GM23248 (cell line): ENCODE data around the gene ESCO1. TPM values are rescaled to one million over a fixed set of nuclear protein-coding genes. Genes with fewer than 3 reads are reported as not detected.

Source experiments
- DNase-seq: peaks from one replicate; pipeline ENCODE4 v3.0.0-alpha.2; 2015
- H2AFZ ChIP-seq: fragments of 200-600 bp; sonication (generic); 2 replicates; pipeline ENCODE4 v1.6.1; 2016; ENCODE audit warnings: antibody characterized with exemption
- H3F3A ChIP-seq: fragments of 200-600 bp; sonication (generic); 2 replicates; pipeline ENCODE4 v1.6.1; 2016; ENCODE audit warnings: mild to moderate bottlenecking, antibody characterized with exemption, mixed run types; ENCODE audit not compliant: insufficient read depth
- H3K27ac ChIP-seq: fragments of 200-600 bp; sonication (generic); 2 replicates; pipeline ENCODE4 v1.5.1; 2016; ENCODE audit warnings: mild to moderate bottlenecking
- H3K27me3 ChIP-seq: fragments of 200-600 bp; sonication (generic); replicated peaks from 2 replicates; pipeline ENCODE4 v1.6.1; 2016; ENCODE audit warnings: mild to moderate bottlenecking; ENCODE audit not compliant: insufficient read depth
- H3K36me3 ChIP-seq: fragments of 200-600 bp; sonication (generic); 2 replicates; pipeline ENCODE4 v1.6.1; 2016; ENCODE audit warnings: low read depth, mild to moderate bottlenecking
- H3K4me1 ChIP-seq: fragments of 200-600 bp; sonication (generic); 2 replicates; pipeline ENCODE4 v1.6.1; 2016; ENCODE audit warnings: mild to moderate bottlenecking; ENCODE audit not compliant: insufficient read depth
- H3K4me2 ChIP-seq: fragments of 200-600 bp; sonication (generic); one replicate; pipeline ENCODE4 v1.6.1; 2016; ENCODE audit warnings: mild to moderate bottlenecking; ENCODE audit not compliant: unreplicated experiment
- H3K4me3 ChIP-seq: fragments of 200-600 bp; sonication (generic); 2 replicates; pipeline ENCODE4 v1.5.1; 2016; ENCODE audit warnings: mild to moderate bottlenecking
- H3K79me2 ChIP-seq: fragments of 200-600 bp; sonication (generic); 2 replicates; pipeline ENCODE4 v1.6.1; 2016; ENCODE audit warnings: mild to moderate bottlenecking; ENCODE audit not compliant: insufficient read depth
- H3K9ac ChIP-seq: fragments of 200-600 bp; sonication (generic); 2 replicates; pipeline ENCODE4 v1.6.1; 2016; ENCODE audit warnings: mild to moderate bottlenecking
- H3K9me2 ChIP-seq: fragments of 200-600 bp; sonication (generic); 2 replicates; pipeline ENCODE4 v1.6.1; 2016; ENCODE audit warnings: mixed run types, mild to moderate bottlenecking, moderate library complexity; ENCODE audit not compliant: insufficient read depth
- H3K9me3 ChIP-seq: fragments of 200-600 bp; sonication (generic); one replicate; pipeline ENCODE4 v1.6.1; 2017; ENCODE audit warnings: low read depth
- H4K20me1 ChIP-seq: fragments of 200-600 bp; sonication (generic); 2 replicates; pipeline ENCODE4 v1.6.0; 2016; ENCODE audit not compliant: insufficient read depth
- EZH2 ChIP-seq: fragments of 200-600 bp; sonication (generic); IDR thresholded peaks from 2 replicates; pipeline ENCODE4 v1.6.1; 2018; ENCODE audit warnings: antibody characterized with exemption, mild to moderate bottlenecking; ENCODE audit not compliant: insufficient read depth, poor library complexity, severe bottlenecking
- EZH2phosphoT487 ChIP-seq: fragments of 200-600 bp; sonication (generic); IDR thresholded peaks from 2 replicates; pipeline ENCODE4 v1.6.1; 2018; ENCODE audit warnings: antibody characterized with exemption, moderate library complexity, mild to moderate bottlenecking, low read depth; ENCODE audit not compliant: insufficient read depth
- WGBS, 2 experiments: methylation state at CpG; one replicate each; pipeline ENCODE4 v1.1.6; 2015 to 2017; ENCODE audit warnings: low lambda C conversion rate in 2 of 2, low coverage in 1 of 2; ENCODE audit errors: missing lambda C conversion rate in 2 of 2; 5-methylcytosine and 5-hydroxymethylcytosine counted together
- in situ Hi-C: fragments of 300-500 bp; cut with MboI; formaldehyde crosslinking; loops from 2 replicates; pipeline ENCODE4 v1.15.0; 2020
- polyA plus RNA-seq: library from polyadenylated mRNA; unstranded; fragments of >200 nt; fragmentation: Nextera tagmentation; extraction: Ambion mirVana; gene quantifications from 2 replicates; pipeline ENCODE4 v1.2.1, GENCODE V29; 2016
- total RNA-seq: library from RNA; depleted of rRNA; stranded (reverse); fragments of >200 nt; shearing (Covaris generic); gene quantifications from 2 replicates; pipeline ENCODE4 v1.2.3, GENCODE V29; 2014

The ESCO1 gene
- total and polyA plus RNA-seq, 2 experiments from 2014 or later: 5.7 to 9.5 TPM

DNA sequence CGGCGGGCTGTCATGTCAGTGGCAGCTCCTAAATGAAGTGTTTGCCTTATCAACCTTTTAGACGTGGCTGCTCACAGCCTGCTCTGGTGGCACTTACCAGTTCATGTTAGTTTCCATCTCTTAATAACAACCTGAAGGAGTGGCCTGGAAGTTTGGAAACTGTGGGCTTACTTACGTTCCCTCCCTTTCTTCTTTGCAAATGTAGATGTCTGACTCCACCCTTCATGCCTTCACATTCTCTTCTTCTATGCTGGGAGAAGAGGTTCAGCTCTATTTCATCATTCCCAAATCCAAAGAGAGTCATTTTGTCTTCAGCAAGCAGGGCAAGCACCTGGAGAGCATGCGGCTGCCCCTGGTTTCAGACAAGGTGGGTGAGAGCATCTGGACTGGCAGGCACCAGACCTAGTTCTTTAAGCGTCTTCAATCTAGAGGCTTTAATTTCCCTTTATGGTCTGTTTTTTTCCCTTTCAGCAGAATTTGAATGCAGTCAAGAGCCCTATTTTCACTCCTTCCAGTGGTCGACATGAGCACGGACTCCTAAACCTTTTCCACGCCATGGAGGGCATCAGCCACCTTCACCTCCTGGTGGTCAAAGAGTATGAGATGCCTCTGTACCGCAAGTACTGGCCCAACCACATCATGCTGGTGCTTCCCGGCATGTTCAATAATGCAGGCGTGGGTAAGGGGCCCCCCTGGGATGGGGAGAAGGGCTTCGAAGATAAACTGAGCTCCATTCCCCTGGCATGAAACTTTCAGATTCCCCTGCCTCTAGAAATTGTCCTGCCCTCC, 92.4 kb downstream of the ESCO1 start:
- in situ Hi-C loops: loop anchor here (25.0 kb wide), 1 partner anchor 146 kb away; no protein-coding TSS in a partner anchor
- no peak overlapping the region for H3K4me2 ChIP-seq
- no peak for DNase-seq
- no peak overlapping the region for H3K4me3 ChIP-seq
- no peaks in the 10 kb centered on the region for H3F3A ChIP-seq
- 81 to 85% methylated on average over 13 of the region's 13 CpGs for WGBS, 2 experiments
- no peak overlapping the region for H2AFZ ChIP-seq
- H3K79me2 ChIP-seq: no peaks in the 10 kb centered on the region
- H3K36me3 ChIP-seq: no peaks in the 10 kb centered on the region
- H3K9me3 ChIP-seq: no peaks in the 10 kb centered on the region
- no peaks in the 10 kb centered on the region for H3K9me2 ChIP-seq
- no peak overlapping the region for H3K9ac ChIP-seq
- TF ChIP-seq EZH2: no peak
- TF ChIP-seq EZH2phosphoT487: no peak
- H3K27me3 ChIP-seq: no peaks in the 10 kb centered on the region
- H3K4me1 ChIP-seq: no peaks in the 10 kb centered on the region
- no peak overlapping the region for H3K27ac ChIP-seq
- no peaks in the 10 kb centered on the region for H4K20me1 ChIP-seq

DNA sequence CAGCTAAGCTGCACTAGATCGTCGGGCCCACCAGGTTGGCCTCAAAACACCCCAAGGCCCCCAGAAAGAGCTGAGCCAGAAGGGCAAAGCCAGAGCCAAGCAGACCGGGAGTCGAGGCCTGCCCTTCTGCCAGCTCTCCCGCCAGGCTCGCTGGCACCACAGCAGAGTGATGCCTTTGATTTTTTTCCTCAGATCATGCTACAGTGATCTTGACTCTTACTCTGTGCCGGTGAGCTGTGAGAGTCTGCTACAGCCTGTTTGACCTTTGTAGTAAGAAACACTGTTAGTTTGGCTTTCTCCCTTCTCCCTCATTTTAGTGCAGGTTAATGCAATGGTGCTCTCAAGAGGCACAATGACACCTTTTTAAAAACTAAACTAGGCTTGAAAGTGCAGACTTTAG, 97.8 kb downstream of the ESCO1 start:
- no peaks in the 10 kb centered on the region for H3K9me3 ChIP-seq
- no peaks in the 10 kb centered on the region for H3K9me2 ChIP-seq
- WGBS, 2 experiments: 71 to 76% methylated on average over 7 of the region's 7 CpGs
- H3K4me3 ChIP-seq: no peak overlapping the region
- no peak overlapping the region for H3K4me2 ChIP-seq
- H3K9ac ChIP-seq: no peak overlapping the region
- TF ChIP-seq EZH2 (no peak), EZH2phosphoT487 (no peak)
- no peak overlapping the region for H2AFZ ChIP-seq
- no peaks in the 10 kb centered on the region for H3F3A ChIP-seq
- no peak overlapping the region for H3K27ac ChIP-seq
- H3K27me3 ChIP-seq: no peaks in the 10 kb centered on the region
- in situ Hi-C loops: loop anchor here (5.0 to 25.0 kb wide), 2 partner anchors 55 to 140 kb away; no protein-coding TSS in a partner anchor
- no peak for DNase-seq
- no peaks in the 10 kb centered on the region for H3K36me3 ChIP-seq
- H3K4me1 ChIP-seq: no peaks in the 10 kb centered on the region
- H4K20me1 ChIP-seq: no peaks in the 10 kb centered on the region
- H3K79me2 ChIP-seq: no peaks in the 10 kb centered on the region

DNA sequence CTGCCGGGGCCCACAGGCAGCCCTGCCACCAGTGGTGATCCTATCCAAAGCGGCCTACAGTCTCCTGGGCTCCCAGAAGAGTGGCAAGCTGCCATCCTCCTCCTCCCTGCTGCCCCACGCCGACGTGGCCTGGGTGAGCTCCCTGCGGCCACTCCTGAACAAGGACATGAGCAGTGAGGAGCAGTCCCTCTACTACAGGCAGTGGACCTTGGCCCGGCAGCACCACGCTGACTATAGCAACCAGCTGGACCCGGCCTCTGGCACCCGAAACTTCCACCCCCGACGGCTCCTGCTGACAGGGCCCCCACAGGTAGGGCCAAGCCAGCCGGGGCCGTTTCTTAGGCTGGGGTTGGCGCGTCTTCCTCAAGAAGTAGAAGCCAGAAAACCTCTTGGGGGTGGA, 100.5 kb downstream of the ESCO1 start:
- no peak overlapping the region for H3K9ac ChIP-seq
- H2AFZ ChIP-seq: no peak overlapping the region
- no peaks in the 10 kb centered on the region for H3K9me2 ChIP-seq
- H3F3A ChIP-seq: no peaks in the 10 kb centered on the region
- WGBS, 2 experiments: 95% methylated on average over 16 of the region's 16 CpGs
- H3K36me3 ChIP-seq: no peaks in the 10 kb centered on the region
- H3K4me3 ChIP-seq: no peak overlapping the region
- no peaks in the 10 kb centered on the region for H3K27me3 ChIP-seq
- in situ Hi-C loops: loop anchor here (5.0 to 25.0 kb wide), 2 partner anchors 57 to 138 kb away; no protein-coding TSS in a partner anchor
- no peaks in the 10 kb centered on the region for H3K9me3 ChIP-seq
- TF ChIP-seq EZH2 (no peak), EZH2phosphoT487 (no peak)
- no peak for DNase-seq
- H3K4me1 ChIP-seq: no peaks in the 10 kb centered on the region
- no peaks in the 10 kb centered on the region for H4K20me1 ChIP-seq
- no peak overlapping the region for H3K27ac ChIP-seq
- no peak overlapping the region for H3K4me2 ChIP-seq
- no peaks in the 10 kb centered on the region for H3K79me2 ChIP-seq

DNA sequence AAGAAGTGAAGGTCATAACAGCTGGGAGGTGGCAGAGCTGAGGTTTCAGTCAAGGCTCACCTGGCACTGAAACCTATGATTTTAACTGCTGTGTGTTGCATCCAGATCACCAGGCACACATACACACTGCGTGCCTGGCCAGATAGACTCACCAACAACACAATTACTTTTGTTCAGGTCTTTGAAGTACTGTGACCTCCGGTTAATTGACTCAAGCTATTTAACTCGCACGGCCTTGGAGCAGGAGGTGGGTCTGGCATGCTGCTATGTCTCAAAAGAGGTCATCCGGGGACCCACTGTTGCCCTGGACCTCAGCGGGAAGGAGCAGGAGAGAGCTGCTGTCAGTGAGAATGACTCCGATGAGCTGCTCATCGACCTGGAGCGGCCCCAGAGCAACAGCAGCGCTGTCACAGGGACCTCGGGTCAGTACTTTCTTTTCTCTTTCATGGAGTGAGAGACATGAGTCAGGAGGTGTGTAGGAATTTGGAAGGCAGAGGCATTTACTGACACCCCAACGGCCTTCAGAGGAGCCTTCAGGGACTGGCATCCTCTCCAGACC, 104.1 kb downstream of the ESCO1 start:
- Histone ChIP-seq H2AFZ (no peak overlapping the region), H3K9ac (no peak overlapping the region), H3K4me3 (no peak overlapping the region), H3K36me3 (no peaks in the 10 kb centered on the region), H3K4me1 (no peaks in the 10 kb centered on the region), H3K9me2 (no peaks in the 10 kb centered on the region), H3K9me3 (no peaks in the 10 kb centered on the region), H3K4me2 (no peak overlapping the region), H4K20me1 (no peaks in the 10 kb centered on the region), H3K27me3 (no peaks in the 10 kb centered on the region), H3K79me2 (no peaks in the 10 kb centered on the region), H3F3A (no peaks in the 10 kb centered on the region), H3K27ac (no peak overlapping the region)
- in situ Hi-C loops: no loop called here
- no peak for DNase-seq
- TF ChIP-seq EZH2phosphoT487 (no peak), EZH2 (no peak)
- WGBS, 2 experiments: 78% methylated on average over 12 of the region's 12 CpGs
